RCC 7860 (cell line): Measurements from ENCODE around the gene IL3RA.
"Not testable (repeated sequence)": the region's sequence is repeated elsewhere in the genome, so short reads cannot be mapped to it uniquely, and the experiment has no call there.

Source experiments
- DNase-seq: peaks from one replicate; pipeline ENCODE4 v3.0.0-alpha.2; 2015; ENCODE audit warnings: low spot score
- FAIRE-seq: peaks from 2 replicates; lab custom pipeline; 2012; peaks lifted over from hg19 to GRCh38; lab: Jason Lieb, UNC

The IL3RA gene

DNA sequence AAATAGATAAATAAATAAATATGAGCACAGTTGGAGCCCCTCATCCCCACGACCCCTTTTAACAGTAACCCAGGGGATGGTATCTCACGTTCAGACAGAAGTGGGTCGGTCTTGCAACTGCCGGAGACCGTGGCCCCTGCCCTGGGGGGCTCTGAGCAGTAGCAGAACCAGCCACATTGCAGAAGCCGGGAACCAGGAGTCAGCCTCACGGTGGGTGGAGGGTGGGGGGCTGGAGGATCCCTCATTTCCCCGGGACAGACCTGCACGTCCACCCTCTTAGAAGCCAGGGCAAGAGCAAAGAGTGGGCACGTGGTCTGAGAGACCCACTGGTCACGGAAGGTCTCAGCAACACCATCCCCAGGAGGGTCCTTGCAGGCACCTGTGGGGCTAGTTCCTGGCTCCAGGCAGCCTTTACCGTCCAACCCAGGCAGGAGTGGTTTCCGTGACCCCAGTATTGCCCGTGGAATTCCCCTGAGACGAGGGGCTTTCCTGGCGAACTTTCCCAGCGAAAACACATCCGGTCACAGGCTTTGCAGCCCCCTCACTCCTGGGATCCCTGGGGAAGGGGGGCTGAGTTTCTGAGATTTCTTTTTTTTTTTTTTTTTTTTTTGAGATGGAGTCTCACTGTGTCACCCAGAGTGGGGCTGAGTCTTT is 8.8 kb upstream of the IL3RA start:
- no peak for DNase-seq
- FAIRE-seq = no peak

- no peak for DNase-seq
- FAIRE-seq = no peak
Measured at GRCh38 chrX:1330605-1331004, 6.0 kb upstream of the IL3RA start.

GRCh38 chrX:1332433-1332832 is 4.2 kb upstream of the IL3RA start:
- DNase-seq, FAIRE-seq: not testable (repeated sequence)

GRCh38 chrX:1334854-1335253 is 1.7 kb upstream of the IL3RA start:
- FAIRE-seq (no peak), DNase-seq (no peak)

DNA sequence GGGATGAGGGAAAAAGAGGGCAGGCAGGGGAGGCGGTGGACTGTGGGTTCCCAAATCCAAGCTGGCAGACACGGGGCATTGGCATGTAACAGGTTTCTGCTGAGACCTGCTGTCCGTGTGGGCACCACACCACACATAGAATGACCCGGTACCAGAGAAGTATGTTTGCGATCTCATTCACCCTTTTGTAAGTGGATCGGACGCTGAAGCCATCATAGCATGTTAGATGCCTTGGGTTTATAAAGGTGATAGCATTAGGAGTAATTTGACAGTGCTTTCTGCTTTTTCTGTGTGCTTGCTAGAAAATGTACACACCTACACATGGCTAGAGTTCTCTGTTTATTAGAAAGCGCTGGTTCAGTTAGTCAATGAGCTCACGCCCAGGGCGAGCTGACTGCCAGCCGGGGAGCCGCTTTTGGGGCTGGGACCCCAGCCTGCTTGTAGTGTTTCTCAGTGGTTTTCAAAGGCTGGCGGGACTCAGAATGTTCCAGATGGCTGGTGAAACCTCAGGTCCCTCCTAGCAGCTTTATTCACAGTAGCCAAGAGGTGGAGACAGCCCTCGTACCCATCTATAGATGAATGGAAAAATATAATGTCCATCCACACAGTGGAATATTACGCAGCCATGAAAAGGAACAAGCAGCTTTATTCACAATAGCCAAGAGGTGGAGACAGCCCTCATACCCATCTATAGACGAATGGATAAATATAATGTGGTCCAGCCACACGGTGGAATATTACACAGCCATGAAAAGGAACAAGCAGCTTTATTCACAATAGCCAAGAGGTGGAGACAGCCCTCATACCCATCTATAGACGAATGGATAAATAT is 579 bp downstream of the IL3RA start:
- no peak for DNase-seq
- no peak for FAIRE-seq

DNA sequence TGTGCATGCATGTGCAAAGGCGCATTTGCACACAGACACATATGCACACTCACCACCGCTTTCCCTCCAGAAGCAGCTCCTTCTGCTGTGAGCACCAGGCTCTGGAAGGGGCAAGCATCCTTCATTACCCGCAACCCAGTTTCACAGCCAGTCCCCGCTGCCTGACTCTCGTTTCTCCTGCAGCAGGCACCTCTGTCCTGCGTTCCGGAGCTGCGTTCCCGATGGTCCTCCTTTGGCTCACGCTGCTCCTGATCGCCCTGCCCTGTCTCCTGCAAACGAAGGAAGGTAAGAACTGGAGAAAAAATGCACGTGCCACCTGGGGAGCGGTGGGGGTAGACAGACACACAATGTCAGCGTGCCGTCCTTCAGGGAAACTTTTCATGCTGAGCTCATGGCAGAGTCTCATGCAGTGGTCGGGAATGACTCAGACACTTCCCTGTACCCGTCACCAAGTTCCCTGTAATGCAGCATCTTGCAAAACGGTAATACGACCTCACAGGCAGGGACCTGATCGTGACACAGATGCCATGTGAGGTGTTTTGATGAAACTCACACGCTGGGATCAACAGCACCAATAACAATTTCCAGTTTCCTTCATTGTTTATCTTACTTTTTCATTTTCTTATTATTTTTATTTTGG is 5.1 kb downstream of the IL3RA start:
- DNase-seq (no peak), FAIRE-seq (no peak)

GRCh38 chrX:1349606-1350005 is 13.0 kb downstream of the IL3RA start:
- not testable (repeated sequence) for FAIRE-seq, DNase-seq

DNA sequence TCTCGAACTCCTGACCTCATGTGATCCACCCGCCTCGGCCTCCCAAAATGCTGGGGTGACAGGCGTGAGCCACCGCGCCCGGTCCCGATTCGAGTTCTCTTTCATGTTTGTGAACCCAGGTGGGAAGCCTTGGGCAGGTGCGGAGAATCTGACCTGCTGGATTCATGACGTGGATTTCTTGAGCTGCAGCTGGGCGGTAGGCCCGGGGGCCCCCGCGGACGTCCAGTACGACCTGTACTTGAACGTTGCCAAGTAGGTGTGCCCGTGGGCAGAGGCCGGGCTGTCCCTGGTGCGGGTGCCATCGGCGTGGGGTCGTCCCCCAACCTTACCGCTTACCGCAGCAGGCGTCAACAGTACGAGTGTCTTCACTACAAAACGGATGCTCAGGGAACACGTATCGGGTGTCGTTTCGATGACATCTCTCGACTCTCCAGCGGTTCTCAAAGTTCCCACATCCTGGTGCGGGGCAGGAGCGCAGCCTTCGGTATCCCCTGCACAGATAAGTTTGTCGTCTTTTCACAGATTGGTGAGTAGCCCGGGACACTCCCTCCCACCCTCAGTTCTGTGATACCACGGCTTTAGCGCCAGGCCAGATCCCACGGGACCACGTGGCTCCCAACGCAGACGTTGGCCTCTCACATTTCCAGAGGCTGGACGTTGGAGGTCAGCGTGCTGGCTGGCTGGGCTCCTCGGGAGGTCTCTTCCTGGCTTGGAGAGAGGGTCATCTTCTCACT is 15.6 kb downstream of the IL3RA start:
- DNase-seq (no peak), FAIRE-seq (no peak)

DNA sequence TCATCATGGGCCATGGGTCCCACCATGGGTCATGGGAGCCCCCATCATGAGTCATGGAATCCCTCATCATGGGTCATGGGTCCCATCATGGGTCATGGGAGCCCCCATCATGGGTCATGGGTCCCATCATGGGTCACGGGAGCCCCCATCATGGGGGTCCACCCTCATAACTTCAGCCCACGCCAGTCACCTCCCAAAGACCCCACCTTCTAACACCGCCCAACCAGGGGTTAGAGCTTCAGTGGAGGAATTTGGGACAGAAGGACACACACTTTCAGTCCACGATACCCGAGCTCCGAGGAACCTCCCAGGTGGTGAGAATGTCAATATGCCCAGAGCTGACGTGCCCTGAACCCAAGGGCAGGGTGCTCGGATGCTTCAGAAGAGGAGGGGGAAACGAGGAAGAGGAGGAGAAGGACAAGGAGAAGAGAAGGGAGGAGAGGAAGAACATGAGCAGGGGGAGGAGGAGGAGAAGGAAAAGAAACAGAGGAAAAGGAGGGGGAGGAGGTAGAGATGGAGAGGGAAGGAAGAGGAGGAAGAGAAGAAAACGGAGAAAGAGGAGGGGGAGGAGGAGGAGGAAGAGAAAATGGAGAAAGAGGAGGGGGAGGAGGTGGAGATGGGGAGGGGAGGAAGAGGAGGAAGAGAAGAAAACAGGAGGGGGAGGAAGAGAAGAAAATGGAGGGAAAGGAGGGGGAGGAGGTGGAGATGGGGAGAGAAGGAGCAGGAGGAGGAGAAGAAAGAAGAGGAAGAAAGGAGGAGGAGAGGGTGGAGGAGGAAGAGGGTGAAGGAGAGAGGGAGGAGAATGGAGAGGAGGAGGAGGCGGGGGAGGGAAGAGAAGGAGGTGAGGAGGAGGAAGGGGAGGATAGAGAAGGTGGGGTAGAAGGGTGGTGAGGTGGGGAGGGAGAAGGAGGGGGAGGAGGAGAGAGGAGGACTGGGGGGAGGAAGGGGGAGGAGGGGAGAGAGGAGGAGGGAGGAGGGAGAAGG is 17.7 kb downstream of the IL3RA start:
- FAIRE-seq = no peak
- no peak for DNase-seq

GRCh38 chrX:1355131-1356046 is 18.8 kb downstream of the IL3RA start:
- DNase-seq (no peak), FAIRE-seq (no peak)

GRCh38 chrX:1357993-1358392 is 21.4 kb downstream of the IL3RA start:
- DNase-seq = no peak
- FAIRE-seq = no peak

- DNase-seq = no peak
- FAIRE-seq = no peak
Measured at GRCh38 chrX:1358793-1359476, 22.4 kb downstream of the IL3RA start.

DNA sequence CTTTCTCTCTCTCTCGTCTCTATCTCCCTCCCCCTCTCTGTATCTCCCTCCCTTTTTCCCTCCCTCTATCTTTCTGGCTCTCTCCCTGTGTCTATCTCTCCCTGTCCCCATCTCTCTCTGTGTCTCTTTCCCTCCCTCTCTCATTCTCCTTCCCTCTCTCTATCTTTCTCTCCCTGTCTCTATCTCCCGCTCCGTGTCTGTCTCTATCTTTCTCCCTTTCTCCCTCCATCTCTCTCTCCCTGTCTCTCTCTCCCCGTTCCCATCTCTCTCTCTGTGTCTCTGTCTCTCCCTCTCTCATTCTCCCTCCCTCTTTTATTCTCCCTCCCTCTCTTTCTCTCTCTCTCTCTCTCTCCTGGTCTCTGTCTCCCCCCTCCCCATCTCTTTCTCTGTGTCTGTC is 22.9 kb downstream of the IL3RA start:
- DNase-seq = no peak
- no peak for FAIRE-seq

DNA sequence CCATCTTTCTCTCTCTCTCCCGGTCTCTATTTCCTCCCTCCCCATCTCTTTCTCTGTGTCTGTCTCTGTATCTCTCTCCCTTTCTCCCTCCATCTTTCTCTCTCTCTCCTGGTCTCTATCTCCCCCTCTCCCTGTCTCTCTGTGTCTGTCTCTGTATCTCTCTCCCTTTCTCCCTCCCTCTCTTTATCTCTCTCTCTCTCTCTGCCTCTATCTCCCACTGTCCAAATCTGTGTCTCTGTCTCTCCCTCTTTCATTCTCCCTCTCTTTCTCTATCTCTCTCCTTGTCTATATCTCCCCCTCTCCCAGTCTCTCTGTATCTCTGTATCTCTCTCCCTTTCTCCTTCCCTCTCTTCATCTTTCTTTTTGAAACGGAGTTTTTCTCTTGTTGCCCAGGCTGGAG is 23.6 kb downstream of the IL3RA start:
- no peak for FAIRE-seq
- no peak for DNase-seq

GRCh38 chrX:1361275-1361674 is 24.7 kb downstream of the IL3RA start:
- DNase-seq = no peak
- no peak for FAIRE-seq

GRCh38 chrX:1361910-1362309 is 25.3 kb downstream of the IL3RA start:
- DNase-seq (no peak), FAIRE-seq (no peak)

GRCh38 chrX:1366363-1366762 is 29.8 kb downstream of the IL3RA start:
- FAIRE-seq, DNase-seq: not testable (repeated sequence)

- FAIRE-seq (no peak), DNase-seq (no peak)
Measured at GRCh38 chrX:1368385-1368698, 31.8 kb downstream of the IL3RA start.
